Measurements from ENCODE around the gene STK39.

Gene STK39

GRCh38 chr2:168166902-168167510, 80.4 kb downstream of the STK39 start:
- Histone ChIP-seq H2AK5ac (ENCODE audit: low read length) (no peak overlapping the region), H3K79me2 (ENCODE audit: control insufficient read depth, insufficient read depth, low read length, poor library complexity) (no peaks in the 10 kb centered on the region), H2BK120ac (ENCODE audit: insufficient read depth, low read length, poor library complexity) (no peak overlapping the region), H3K23ac (ENCODE audit: low read length) (no peak overlapping the region), H3K9ac (ENCODE audit: low read length) (no peak overlapping the region), H3K36me3 (ENCODE audit: control insufficient read depth in 1 of 2, insufficient read depth in 2 of 2, low read length in 2 of 2) (no peaks in the 10 kb centered on the region), H3K14ac (ENCODE audit: low read length) (no peak overlapping the region), H3K27me3 (ENCODE audit: insufficient read depth, low read length) (no peaks in the 10 kb centered on the region), H3K4ac (ENCODE audit: low read depth, low read length) (no peak overlapping the region), H3K4me3 (ENCODE audit: low read depth, low read length) (no peak overlapping the region), H3K79me1 (ENCODE audit: low read length) (no peaks in the 10 kb centered on the region), H2AFZ (ENCODE audit: insufficient read depth, low read length, poor library complexity) (no peak overlapping the region), H3K9me3 (ENCODE audit: insufficient read depth, low read depth, low read length) (no peaks in the 10 kb centered on the region), H4K91ac (ENCODE audit: low read depth, low read length) (no peak overlapping the region), H3K4me1 (ENCODE audit: control insufficient read depth in 1 of 2, insufficient read depth in 2 of 2, low read length in 2 of 2) (no peaks in the 10 kb centered on the region), H4K8ac (ENCODE audit: low read depth, low read length) (no peak overlapping the region), H4K12ac (ENCODE audit: low read depth, low read length) (no peak overlapping the region), H2BK5ac (ENCODE audit: low read depth, low read length, poor library complexity) (no peak overlapping the region), H3K27ac (ENCODE audit: low read depth, low read length) (no peak overlapping the region), H3K18ac (ENCODE audit: low read length) (no peak overlapping the region), H3K4me2 (ENCODE audit: low read length) (no peak overlapping the region), H2BK12ac (ENCODE audit: low read length) (no peak overlapping the region)
- no CpG with 5 or more reads among the region's 7 CpGs for WGBS (ENCODE audit: extremely low coverage, insufficient coverage, insufficient read length)
- no peak for DNase-seq

- H4K8ac ChIP-seq (ENCODE audit: low read depth, low read length): no peak overlapping the region
- no peak overlapping the region for H2AK5ac ChIP-seq (ENCODE audit: low read length)
- no peaks in the 10 kb centered on the region for H3K9me3 ChIP-seq (ENCODE audit: insufficient read depth, low read depth, low read length)
- no peak overlapping the region for H3K14ac ChIP-seq (ENCODE audit: low read length)
- no peaks in the 10 kb centered on the region for H3K79me2 ChIP-seq (ENCODE audit: control insufficient read depth, insufficient read depth, low read length, poor library complexity)
- H2AFZ ChIP-seq (ENCODE audit: insufficient read depth, low read length, poor library complexity): no peak overlapping the region
- no peaks in the 10 kb centered on the region for H3K4me1 ChIP-seq (ENCODE audit: control insufficient read depth in 1 of 2, insufficient read depth in 2 of 2, low read length in 2 of 2)
- H3K27me3 ChIP-seq (ENCODE audit: insufficient read depth, low read length): no peaks in the 10 kb centered on the region
- H3K9ac ChIP-seq (ENCODE audit: low read length): no peak overlapping the region
- H4K12ac ChIP-seq (ENCODE audit: low read depth, low read length): no peak overlapping the region
- no peak overlapping the region for H3K27ac ChIP-seq (ENCODE audit: low read depth, low read length)
- no peak for DNase-seq
- H3K4me2 ChIP-seq (ENCODE audit: low read length): no peak overlapping the region
- no CpG with 5 or more reads among the region's 3 CpGs for WGBS (ENCODE audit: extremely low coverage, insufficient coverage, insufficient read length)
- no peak overlapping the region for H4K91ac ChIP-seq (ENCODE audit: low read depth, low read length)
- no peak overlapping the region for H2BK120ac ChIP-seq (ENCODE audit: insufficient read depth, low read length, poor library complexity)
- H2BK12ac ChIP-seq (ENCODE audit: low read length): no peak overlapping the region
- no peak overlapping the region for H3K18ac ChIP-seq (ENCODE audit: low read length)
- no peak overlapping the region for H2BK5ac ChIP-seq (ENCODE audit: low read depth, low read length, poor library complexity)
- H3K36me3 ChIP-seq (ENCODE audit: control insufficient read depth in 1 of 2, insufficient read depth in 2 of 2, low read length in 2 of 2): no peaks in the 10 kb centered on the region
- no peak overlapping the region for H3K4ac ChIP-seq (ENCODE audit: low read depth, low read length)
- no peaks in the 10 kb centered on the region for H3K79me1 ChIP-seq (ENCODE audit: low read length)
- H3K23ac ChIP-seq (ENCODE audit: low read length): no peak overlapping the region
- H3K4me3 ChIP-seq (ENCODE audit: low read depth, low read length): no peak overlapping the region
These were observed 81.2 kb downstream of the STK39 start for GRCh38 chr2:168165985-168166901.

GRCh38 chr2:168165397-168165796, 82.0 kb downstream of the STK39 start:
- no peak overlapping the region for H2BK120ac ChIP-seq (ENCODE audit: insufficient read depth, low read length, poor library complexity)
- H3K27me3 ChIP-seq (ENCODE audit: insufficient read depth, low read length): no peaks in the 10 kb centered on the region
- H3K9me3 ChIP-seq (ENCODE audit: insufficient read depth, low read depth, low read length): no peaks in the 10 kb centered on the region
- DNase-seq: no peak
- H3K4me2 ChIP-seq (ENCODE audit: low read length): no peak overlapping the region
- no peaks in the 10 kb centered on the region for H3K36me3 ChIP-seq (ENCODE audit: control insufficient read depth in 1 of 2, insufficient read depth in 2 of 2, low read length in 2 of 2)
- no peak overlapping the region for H4K8ac ChIP-seq (ENCODE audit: low read depth, low read length)
- no peak overlapping the region for H3K4ac ChIP-seq (ENCODE audit: low read depth, low read length)
- H4K91ac ChIP-seq (ENCODE audit: low read depth, low read length): no peak overlapping the region
- H2BK12ac ChIP-seq (ENCODE audit: low read length): no peak overlapping the region
- no peak overlapping the region for H2AFZ ChIP-seq (ENCODE audit: insufficient read depth, low read length, poor library complexity)
- H3K79me1 ChIP-seq (ENCODE audit: low read length): no peaks in the 10 kb centered on the region
- H2BK5ac ChIP-seq (ENCODE audit: low read depth, low read length, poor library complexity): no peak overlapping the region
- H3K27ac ChIP-seq (ENCODE audit: low read depth, low read length): no peak overlapping the region
- no peak overlapping the region for H2AK5ac ChIP-seq (ENCODE audit: low read length)
- no peak overlapping the region for H3K14ac ChIP-seq (ENCODE audit: low read length)
- WGBS (ENCODE audit: extremely low coverage, insufficient coverage, insufficient read length): no CpG with 5 or more reads among the region's 3 CpGs
- no peaks in the 10 kb centered on the region for H3K79me2 ChIP-seq (ENCODE audit: control insufficient read depth, insufficient read depth, low read length, poor library complexity)
- no peak overlapping the region for H4K12ac ChIP-seq (ENCODE audit: low read depth, low read length)
- H3K4me1 ChIP-seq (ENCODE audit: control insufficient read depth in 1 of 2, insufficient read depth in 2 of 2, low read length in 2 of 2): no peaks in the 10 kb centered on the region
- H3K9ac ChIP-seq (ENCODE audit: low read length): no peak overlapping the region
- no peak overlapping the region for H3K4me3 ChIP-seq (ENCODE audit: low read depth, low read length)
- no peak overlapping the region for H3K18ac ChIP-seq (ENCODE audit: low read length)
- H3K23ac ChIP-seq (ENCODE audit: low read length): no peak overlapping the region

- Histone ChIP-seq H3K36me3 (ENCODE audit: control insufficient read depth in 1 of 2, insufficient read depth in 2 of 2, low read length in 2 of 2) (no peaks in the 10 kb centered on the region), H3K4ac (ENCODE audit: low read depth, low read length) (no peak overlapping the region), H3K4me1 (ENCODE audit: control insufficient read depth in 1 of 2, insufficient read depth in 2 of 2, low read length in 2 of 2) (peaks cover 0 to 5% of the 10 kb centered on the region in 2 experiments), H3K79me1 (ENCODE audit: low read length) (no peaks in the 10 kb centered on the region), H3K4me3 (ENCODE audit: low read depth, low read length) (no peak overlapping the region), H3K9me3 (ENCODE audit: insufficient read depth, low read depth, low read length) (no peaks in the 10 kb centered on the region), H4K12ac (ENCODE audit: low read depth, low read length) (no peak overlapping the region), H4K8ac (ENCODE audit: low read depth, low read length) (no peak overlapping the region), H3K27ac (ENCODE audit: low read depth, low read length) (no peak overlapping the region), H2AK5ac (ENCODE audit: low read length) (no peak overlapping the region), H2BK5ac (ENCODE audit: low read depth, low read length, poor library complexity) (no peak overlapping the region), H3K9ac (ENCODE audit: low read length) (no peak overlapping the region), H4K91ac (ENCODE audit: low read depth, low read length) (no peak overlapping the region), H3K23ac (ENCODE audit: low read length) (no peak overlapping the region), H3K79me2 (ENCODE audit: control insufficient read depth, insufficient read depth, low read length, poor library complexity) (no peaks in the 10 kb centered on the region), H3K27me3 (ENCODE audit: insufficient read depth, low read length) (no peaks in the 10 kb centered on the region), H2AFZ (ENCODE audit: insufficient read depth, low read length, poor library complexity) (no peak overlapping the region), H3K14ac (ENCODE audit: low read length) (no peak overlapping the region), H2BK120ac (ENCODE audit: insufficient read depth, low read length, poor library complexity) (no peak overlapping the region), H3K18ac (ENCODE audit: low read length) (no peak overlapping the region), H3K4me2 (ENCODE audit: low read length) (peak overlapping the region; percentile 20), H2BK12ac (ENCODE audit: low read length) (no peak overlapping the region)
- WGBS (ENCODE audit: extremely low coverage, insufficient coverage, insufficient read length): no CpG with 5 or more reads among the region's 7 CpGs
- no peak for DNase-seq
These were observed 86.5 kb downstream of the STK39 start for GRCh38 chr2:168160897-168161296.

All from trophoblast cell (in vitro differentiated cells and primary cell).